ENCODE measurements around the gene CADM2.
"Not testable (repeated sequence)": the region's sequence is repeated elsewhere in the genome, so short reads cannot be mapped to it uniquely, and the experiment has no call there.

CADM2 gene

GRCh38 chr3:85678713-85679112 lies 719.9 kb downstream of the CADM2 start:
- H3K27ac ChIP-seq = no peak overlapping the region
- TF ChIP-seq ZFX (IDR thresholded peaks at IDR 0.05; ENCODE audit: borderline replicate concordance) (no peak), CTCF (IDR thresholded peaks at IDR 0.05) (no peak)

GRCh38 chr3:85681906-85682305 lies 723.1 kb downstream of the CADM2 start:
- no peak for TF ChIP-seq ZFX (IDR thresholded peaks at IDR 0.05; ENCODE audit: borderline replicate concordance)
- TF ChIP-seq CTCF (IDR thresholded peaks at IDR 0.05) = no peak
- H3K27ac ChIP-seq = no peak overlapping the region

- H3K27ac ChIP-seq = no peak overlapping the region
- TF ChIP-seq CTCF (IDR thresholded peaks at IDR 0.05) (no peak), ZFX (IDR thresholded peaks at IDR 0.05; ENCODE audit: borderline replicate concordance) (no peak)
Observed at GRCh38 chr3:85691196-85691595, 732.4 kb downstream of the CADM2 start.

GRCh38 chr3:85697156-85697555 lies 738.4 kb downstream of the CADM2 start:
- TF ChIP-seq ZFX (IDR thresholded peaks at IDR 0.05; ENCODE audit: borderline replicate concordance) (no peak), CTCF (IDR thresholded peaks at IDR 0.05) (no peak)
- H3K27ac ChIP-seq = no peak overlapping the region

GRCh38 chr3:85706130-85706529 lies 747.3 kb downstream of the CADM2 start:
- H3K27ac ChIP-seq = no peak overlapping the region
- TF ChIP-seq CTCF (IDR thresholded peaks at IDR 0.05) (no peak), ZFX (IDR thresholded peaks at IDR 0.05; ENCODE audit: borderline replicate concordance) (no peak)

- not testable (repeated sequence) for H3K27ac ChIP-seq
Observed at GRCh38 chr3:85708325-85708724, 749.5 kb downstream of the CADM2 start.

- TF ChIP-seq CTCF (IDR thresholded peaks at IDR 0.05) (no peak), ZFX (IDR thresholded peaks at IDR 0.05; ENCODE audit: borderline replicate concordance) (no peak)
- H3K27ac ChIP-seq = no peak overlapping the region
Observed at GRCh38 chr3:85709346-85709892, 750.6 kb downstream of the CADM2 start.

GRCh38 chr3:85710490-85710889 lies 751.7 kb downstream of the CADM2 start:
- H3K27ac ChIP-seq = no peak overlapping the region
- TF ChIP-seq ZFX (IDR thresholded peaks at IDR 0.05; ENCODE audit: borderline replicate concordance) (no peak), CTCF (IDR thresholded peaks at IDR 0.05) (no peak)
